Spleen (tissue), 11 donors: ENCODE measurements around the gene SIM2. TPM values are rescaled to one million over a fixed set of nuclear protein-coding genes. Genes with fewer than 3 reads are reported as not detected.
A peak's percentile ranks its signal among the peaks of the same experiment; 100 is the strongest.

Experiments
- DNase-seq: peaks from one replicate; pipeline ENCODE4 v3.0.0-alpha.2; 2020
- H3K27ac ChIP-seq, 8 donors: fragments of 200-600 bp; sonication (generic) in 7 of 8; 1 replicate in 4 of 8; 2 replicates in 4 of 8; pipeline versions ENCODE4 v1.5.0 to v1.8.0; 2016 to 2021; ENCODE audit warnings: inconsistent platforms in 4 of 8, mild to moderate bottlenecking in 4 of 8, moderate library complexity in 1 of 8
- H3K27me3 ChIP-seq, 7 donors: fragments of 200-600 bp; sonication (generic) in 6 of 7; replicated peaks in 1 of 7; 1 replicate in 4 of 7; 2 replicates in 3 of 7; pipeline versions ENCODE4 v1.5.0 to v1.8.0; 2016 to 2021; ENCODE audit warnings: inconsistent platforms in 3 of 7, mild to moderate bottlenecking in 1 of 7
- H3K36me3 ChIP-seq, 6 donors: fragments of 200-600 bp; sonication (generic) in 5 of 6; 1 replicate in 4 of 6; 2 replicates in 2 of 6; pipeline versions ENCODE4 v1.5.0 to v1.8.0; 2016 to 2021; ENCODE audit warnings: inconsistent platforms in 2 of 6
- H3K4me1 ChIP-seq, 6 donors: fragments of 200-600 bp; sonication (generic) in 5 of 6; 1 replicate in 3 of 6; 2 replicates in 3 of 6; pipeline versions ENCODE4 v1.5.0 to v1.8.0; 2016 to 2021; ENCODE audit warnings: inconsistent platforms in 3 of 6
- H3K4me3 ChIP-seq, 8 donors: fragments of 200-600 bp; sonication (generic) in 7 of 8; 1 replicate in 4 of 8; 2 replicates in 4 of 8; pipeline versions ENCODE4 v1.5.0 to v1.8.0; 2016 to 2021; ENCODE audit warnings: inconsistent platforms in 4 of 8, mild to moderate bottlenecking in 4 of 8, moderate library complexity in 2 of 8
- H3K9me3 ChIP-seq, 8 donors: fragments of 200-600 bp; sonication (generic) in 7 of 8; 1 replicate in 4 of 8; 2 replicates in 4 of 8; pipeline versions ENCODE4 v1.5.0 to v1.8.0; 2016 to 2021; ENCODE audit warnings: inconsistent platforms in 4 of 8
- POLR2A ChIP-seq, 3 donors: fragments of 450-650 bp; IDR thresholded peaks; one replicate each; pipeline ENCODE4 v1.5.1; 2017; ENCODE audit warnings: antibody characterized with exemption in 3 of 3, mild to moderate bottlenecking in 1 of 3
- POLR2AphosphoS5 ChIP-seq, 3 donors: sonication (generic); formaldehyde crosslinking; IDR thresholded peaks; one replicate each; pipeline ENCODE4 v1.5.1; 2017; ENCODE audit warnings: antibody characterized with exemption in 3 of 3
- WGBS, 5 donors: extraction: QIAGEN DNeasy Blood & Tissue Kit in 3 of 5; methylation state at CpG; one replicate each; pipeline versions ENCODE4 v1.1.5 to v1.1.7; 2013 to 2018; 5-methylcytosine and 5-hydroxymethylcytosine counted together
- intact Hi-C: fragments of 100-400 bp; cut with DNase I; formaldehyde crosslinking; loops from one replicate; pipeline ENCODE4 v1.15.0; 2023; ENCODE audit warnings: low total_unique reads
- polyA plus RNA-seq, 3 donors: library from polyadenylated mRNA; stranded (reverse); fragments of 200-250 nt; gene quantifications; one replicate each; pipeline ENCODE4 v1.2.1, GENCODE V29; 2013
- total RNA-seq, 7 donors: library from RNA; depleted of rRNA in 3 of 7; stranded (reverse); fragments of >200 nt in 3 of 7; fragmentation: NEBNext Ultra II Directional in 4 of 7; extraction: Animal tissue kit (Norgen Biotek cat#: 25700) in 4 of 7; gene quantifications; one replicate each; pipeline versions ENCODE4 v1.1.0 to v1.2.1, GENCODE V29; 2016 to 2021
- TF ChIP-seq, protein P1 (sequence below), 11 experiments: fragments of 200-600 bp in 7 of 11; fragments of 450-650 bp in 4 of 11; sonication (generic) in 4 of 11; IDR thresholded peaks in 8 of 11; conservative IDR thresholded peaks in 3 of 11; 1 replicate in 7 of 11; 2 replicates in 4 of 11; pipeline versions ENCODE4 v1.4.0 to v1.8.0; 2016 to 2021; ENCODE audit warnings: antibody characterized with exemption in 11 of 11, inconsistent platforms in 4 of 11, mild to moderate bottlenecking in 1 of 11
- donor health status: healthy with polysubstance abuse.
- donor health status: DM: no; HTN: no; CAD: no; lungs with moderate emphysema.
- donor health status: DM: no; HTN: no; CAD: no.
- donor health status: Bipolar disorder and iron deficiency.
- donor health status: healthy.
- donor health status: DM: no; HTN: no; CAD: no.
- donor health status: DM: yes; HTN: yes; CAD: no.

The SIM2 gene
- total and polyA plus RNA-seq, 10 donors = not detected

DNA sequence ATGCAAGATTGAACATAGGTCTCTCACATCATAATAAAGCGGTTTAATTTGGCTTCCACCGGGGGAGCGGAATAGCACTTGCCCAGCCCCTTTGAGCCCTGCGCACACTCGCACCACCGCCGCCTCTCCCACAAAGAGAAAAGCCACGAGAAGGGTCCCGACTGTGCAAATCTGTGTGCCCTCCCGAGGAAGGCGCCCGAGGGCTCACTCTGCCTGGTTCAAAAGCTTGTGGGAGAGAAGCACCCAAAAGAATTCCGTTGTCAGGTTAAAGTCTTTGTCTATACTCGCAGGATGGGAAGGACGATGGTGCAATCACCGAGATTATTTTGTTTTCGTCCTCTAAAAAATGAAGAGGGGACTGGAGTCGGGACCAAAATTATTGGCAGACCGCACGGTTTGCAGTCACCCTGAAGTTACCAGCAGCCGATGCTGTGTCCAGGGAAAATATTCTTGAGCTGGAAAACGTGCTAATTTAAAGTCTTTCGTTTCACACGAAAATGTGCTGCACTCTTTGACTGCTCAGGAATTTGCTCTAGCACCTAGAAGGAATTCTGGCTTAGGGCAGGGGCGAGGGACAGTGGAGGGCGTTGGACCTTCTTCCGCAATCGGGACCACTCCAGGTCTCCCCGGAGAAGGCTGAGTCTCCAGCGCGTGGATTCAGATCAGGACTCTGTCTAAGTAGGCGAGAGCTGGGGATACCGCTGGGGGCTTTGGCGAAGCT lies 6.6 kb upstream of the SIM2 start:
- peaks cover 2 to 32% (median 18%) of the 10 kb centered on the region in 6 donors for H3K4me1 ChIP-seq
- H3K27me3 ChIP-seq = peaks cover 12 to 98% (median 84%) of the 10 kb centered on the region in 7 donors
- DNase-seq = no peak
- intact Hi-C loops = no loop called here
- no peak overlapping the region for H3K4me3 ChIP-seq
- 14 to 21% (median 15%) methylated on average over 31 to 34 of the region's 34 CpGs for WGBS, 5 donors
- no peak for TF ChIP-seq POLR2AphosphoS5 (IDR thresholded peaks at IDR 0.05)
- TF ChIP-seq, protein P1, sequence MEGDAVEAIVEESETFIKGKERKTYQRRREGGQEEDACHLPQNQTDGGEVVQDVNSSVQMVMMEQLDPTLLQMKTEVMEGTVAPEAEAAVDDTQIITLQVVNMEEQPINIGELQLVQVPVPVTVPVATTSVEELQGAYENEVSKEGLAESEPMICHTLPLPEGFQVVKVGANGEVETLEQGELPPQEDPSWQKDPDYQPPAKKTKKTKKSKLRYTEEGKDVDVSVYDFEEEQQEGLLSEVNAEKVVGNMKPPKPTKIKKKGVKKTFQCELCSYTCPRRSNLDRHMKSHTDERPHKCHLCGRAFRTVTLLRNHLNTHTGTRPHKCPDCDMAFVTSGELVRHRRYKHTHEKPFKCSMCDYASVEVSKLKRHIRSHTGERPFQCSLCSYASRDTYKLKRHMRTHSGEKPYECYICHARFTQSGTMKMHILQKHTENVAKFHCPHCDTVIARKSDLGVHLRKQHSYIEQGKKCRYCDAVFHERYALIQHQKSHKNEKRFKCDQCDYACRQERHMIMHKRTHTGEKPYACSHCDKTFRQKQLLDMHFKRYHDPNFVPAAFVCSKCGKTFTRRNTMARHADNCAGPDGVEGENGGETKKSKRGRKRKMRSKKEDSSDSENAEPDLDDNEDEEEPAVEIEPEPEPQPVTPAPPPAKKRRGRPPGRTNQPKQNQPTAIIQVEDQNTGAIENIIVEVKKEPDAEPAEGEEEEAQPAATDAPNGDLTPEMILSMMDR (IDR thresholded peaks at IDR 0.05 in 8 of 11, conservative IDR thresholded peaks at IDR 0.05 in 3 of 11) = no peak
- H3K36me3 ChIP-seq = no peaks in the 10 kb centered on the region
- H3K27ac ChIP-seq = no peak overlapping the region
- no peaks in the 10 kb centered on the region for H3K9me3 ChIP-seq

DNA sequence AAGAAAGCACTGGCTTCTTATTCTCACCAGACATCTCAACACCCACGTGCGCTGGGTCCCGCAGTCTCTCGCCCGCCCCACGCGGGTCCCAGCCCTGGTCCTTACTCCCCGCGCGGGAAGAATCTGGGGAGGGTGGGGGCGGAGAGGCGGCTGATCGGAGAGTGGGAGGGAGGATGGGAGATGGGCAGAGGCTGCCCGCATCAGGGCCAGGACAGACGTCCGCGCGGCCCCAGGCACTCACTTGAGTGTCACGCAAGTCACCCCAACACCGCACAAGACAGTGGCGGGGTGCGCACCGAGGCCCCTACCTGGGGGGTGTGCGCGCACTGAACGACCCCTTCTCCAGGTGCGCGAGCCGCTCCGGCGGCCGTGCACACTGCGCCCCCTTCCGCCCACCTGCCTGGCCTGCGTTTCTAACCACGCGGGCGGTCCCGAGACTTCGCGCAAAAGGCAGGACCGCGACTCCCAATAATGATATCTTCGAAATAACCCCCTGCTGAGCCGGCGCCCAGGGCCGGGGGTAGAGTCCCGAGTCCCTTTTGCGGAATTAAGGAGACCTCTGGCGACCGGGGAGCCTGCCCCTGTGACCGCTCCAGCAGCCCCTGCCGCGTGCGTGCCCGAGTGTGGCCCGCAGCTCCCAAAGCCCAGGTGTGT lies 6.0 kb upstream of the SIM2 start:
- Histone ChIP-seq H3K27me3 (peaks cover 16 to 98% (median 91%) of the 10 kb centered on the region in 7 donors), H3K4me1 (peaks cover 6 to 39% (median 24%) of the 10 kb centered on the region in 6 donors), H3K9me3 (no peaks in the 10 kb centered on the region), H3K27ac (no peak overlapping the region), H3K4me3 (peak overlapping the region in 1 of 8 donors; percentile 19), H3K36me3 (no peaks in the 10 kb centered on the region)
- no peak for TF ChIP-seq POLR2A (IDR thresholded peaks at IDR 0.05)
- TF ChIP-seq, protein P1 (IDR thresholded peaks at IDR 0.05 in 8 of 11, conservative IDR thresholded peaks at IDR 0.05 in 3 of 11) = no peak
- no peak for TF ChIP-seq POLR2AphosphoS5 (IDR thresholded peaks at IDR 0.05)
- no peak for DNase-seq
- intact Hi-C loops = no loop called here
- WGBS, 5 donors = 6 to 12% (median 8%) methylated on average over 14 to 57 of the region's 57 CpGs

DNA sequence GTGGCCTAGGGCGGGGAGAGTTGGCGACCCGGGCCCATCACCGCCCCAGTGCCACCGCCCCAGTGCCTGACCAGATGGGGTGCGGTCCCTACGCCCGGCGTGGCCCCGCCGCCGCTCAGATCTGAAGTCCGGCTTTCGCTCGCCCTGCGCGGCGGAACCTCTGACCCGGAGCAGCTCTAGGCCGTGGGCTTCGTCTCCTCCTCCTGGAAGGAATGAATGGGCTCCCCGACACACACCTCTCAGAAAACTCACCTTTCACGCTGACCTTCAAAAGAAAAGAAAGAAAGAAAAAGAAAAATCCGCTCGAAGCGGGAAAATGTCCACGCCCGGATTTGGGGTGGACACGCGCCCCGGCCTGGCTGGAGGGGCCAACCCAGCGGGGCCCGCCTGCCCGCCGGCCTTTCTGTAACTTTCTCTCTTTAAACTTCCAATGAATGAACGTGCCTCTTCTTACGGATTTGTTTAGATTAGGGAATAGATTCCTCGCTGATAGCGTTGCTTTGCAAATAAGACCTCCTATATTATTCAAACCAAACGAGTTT lies 5.4 kb upstream of the SIM2 start:
- intact Hi-C loops = no loop called here
- 10 to 13% (median 13%) methylated on average over 26 to 40 of the region's 40 CpGs for WGBS, 5 donors

More for the DNA sequence above, 5.4 kb upstream of the SIM2 start:
- peaks cover 6 to 45% (median 30%) of the 10 kb centered on the region in 6 donors for H3K4me1 ChIP-seq
- TF ChIP-seq POLR2AphosphoS5 (IDR thresholded peaks at IDR 0.05) (no peak), POLR2A (IDR thresholded peaks at IDR 0.05) (no peak)
- TF ChIP-seq, protein P1 (IDR thresholded peaks at IDR 0.05 in 8 of 11, conservative IDR thresholded peaks at IDR 0.05 in 3 of 11) = no peak
- H3K36me3 ChIP-seq = no peaks in the 10 kb centered on the region
- DNase-seq = no peak
- no peaks in the 10 kb centered on the region for H3K9me3 ChIP-seq
- H3K27me3 ChIP-seq = peaks cover 19 to 98% (median 94%) of the 10 kb centered on the region in 7 donors
- H3K27ac ChIP-seq = no peak overlapping the region
- H3K4me3 ChIP-seq = peak overlapping the region in 1 of 8 donors; percentile 19
